K562 (cell line): ENCODE measurements around the gene MLF1. TPM values are rescaled to one million over a fixed set of nuclear protein-coding genes. Genes with fewer than 3 reads are reported as not detected.

Source experiments
- ATAC-seq: fragments of 200-7000 bp; cut with Tn5 transposase; 3 replicates; pipeline ENCODE4 v1.9.1; 2020; ENCODE audit warnings: moderate library complexity
- BruUV-seq: library from RNA; stranded (reverse); fragments of 400-500 nt; replicated peaks from 2 replicates; lab custom pipeline; 2021; lab: Mats Ljungman, UMichigan
- CTCF ChIA-PET: fragments of 300-600 bp; formaldehyde crosslinking; extraction: SDS; loops from one replicate; lab custom pipeline; 2021; ENCODE audit warnings: low intra/inter-chr PET ratio; lab: Yijun Ruan, JAX
- POLR2A ChIA-PET: fragments of 300-600, 350-650 bp; sonication (Branson Sonifier 250); formaldehyde crosslinking; extraction: SDS; loops from one replicate; lab custom pipeline; 2021; ENCODE audit warnings: antibody characterized with exemption, inconsistent platforms; lab: Yijun Ruan, JAX
- DNase-seq, 4 experiments: peaks; one replicate each; pipeline versions ENCODE4 v3.0.0 to v3.0.0-alpha.2; 2011 to 2018; ENCODE audit warnings: low spot score in 3 of 4, mixed read lengths in 3 of 4; ENCODE audit errors: extremely low read depth in 1 of 4
- FAIRE-seq: peaks from 2 replicates; lab custom pipeline; 2011; peaks lifted over from hg19 to GRCh38; lab: Jason Lieb, UNC
- H2AFZ ChIP-seq: 2 replicates; pipeline ENCODE4 v1.6.0; 2011; ENCODE audit warnings: low read depth, low read length, control low read depth, inconsistent platforms
- H3K27ac ChIP-seq: fragments of 200-600 bp; 3 replicates; pipeline ENCODE4 v1.8.0; 2011; ENCODE audit warnings: low read depth, mild to moderate bottlenecking, control low read depth, inconsistent platforms, low read length, moderate library complexity, mixed read lengths; ENCODE audit errors: extremely low read depth
- H3K27me3 ChIP-seq, 2 experiments: fragments of 300-600 bp in 1 of 2; 2 replicates in 1 of 2; 3 replicates in 1 of 2; pipeline versions ENCODE4 v1.6.0 to v1.8.0; 2011; ENCODE audit warnings: inconsistent platforms in 2 of 2, low read length in 2 of 2, mild to moderate bottlenecking in 1 of 2, mixed read lengths in 1 of 2, moderate library complexity in 1 of 2; ENCODE audit not compliant: control insufficient read depth in 2 of 2, insufficient read depth in 2 of 2
- H3K36me3 ChIP-seq: fragments of 300-600 bp; 3 replicates; pipeline ENCODE4 v1.8.0; 2011; ENCODE audit warnings: mild to moderate bottlenecking, low read length, inconsistent platforms; ENCODE audit not compliant: control insufficient read depth, insufficient read depth
- H3K4me1 ChIP-seq, 2 experiments: fragments of 200-600 bp in 1 of 2; replicated peaks in 1 of 2; 2 replicates in 1 of 2; 3 replicates in 1 of 2; pipeline versions ENCODE4 v1.5.1 to v1.8.0; 2011; ENCODE audit warnings: inconsistent platforms in 2 of 2, low read length in 2 of 2, mild to moderate bottlenecking in 1 of 2, mixed read lengths in 1 of 2, moderate library complexity in 1 of 2; ENCODE audit not compliant: control insufficient read depth in 2 of 2, insufficient read depth in 2 of 2
- H3K4me2 ChIP-seq: 2 replicates; pipeline ENCODE4 v1.6.1; 2011; ENCODE audit warnings: low read length, control low read depth, inconsistent platforms, mixed read lengths; ENCODE audit not compliant: insufficient read depth
- H3K4me3 ChIP-seq: fragments of 200-600 bp; sonication (generic), shearing (Covaris generic); 2 replicates; pipeline ENCODE4 v1.5.1; 2016; ENCODE audit warnings: control low read depth, inconsistent platforms
- H3K79me2 ChIP-seq: fragments of 200-600 bp; 3 replicates; pipeline ENCODE4 v1.8.0; 2011; ENCODE audit warnings: low read length, inconsistent platforms; ENCODE audit not compliant: control insufficient read depth, insufficient read depth
- H3K9ac ChIP-seq, 2 experiments: 2 replicates each; pipeline versions ENCODE4 v1.6.0 to v1.6.1; 2011; ENCODE audit warnings: low read depth in 2 of 2, low read length in 2 of 2, control low read depth in 1 of 2, inconsistent platforms in 1 of 2, mild to moderate bottlenecking in 1 of 2, mixed read lengths in 1 of 2; ENCODE audit not compliant: insufficient read depth in 1 of 2
- H3K9me1 ChIP-seq: one replicate; pipeline ENCODE4 v1.6.0; 2011; ENCODE audit warnings: inconsistent platforms, mild to moderate bottlenecking, low read length, moderate library complexity; ENCODE audit not compliant: control insufficient read depth, insufficient read depth
- H3K9me3 ChIP-seq: replicated peaks from 2 replicates; pipeline ENCODE4 v1.5.1; 2011; ENCODE audit warnings: low read depth, low read length, inconsistent platforms; ENCODE audit not compliant: control insufficient read depth, insufficient read depth
- H4K20me1 ChIP-seq: replicated peaks from 2 replicates; pipeline ENCODE4 v1.6.1; 2011; ENCODE audit warnings: low read length, inconsistent platforms, mixed read lengths; ENCODE audit not compliant: control insufficient read depth, insufficient read depth
- FOXK2 ChIP-seq, 2 experiments: fragments of 450-650 bp; IDR thresholded peaks in 1 of 2; conservative IDR thresholded peaks in 1 of 2; 2 replicates each; pipeline ENCODE4 v1.6.1; 2016; ENCODE audit warnings: low read depth in 2 of 2, mild to moderate bottlenecking in 1 of 2
- MEIS2 ChIP-seq: fragments of 450-650 bp; IDR thresholded peaks from 2 replicates; pipeline ENCODE4 v1.6.1; 2014; ENCODE audit warnings: mild to moderate bottlenecking; ENCODE audit not compliant: partially characterized antibody
- NELFE ChIP-seq: IDR thresholded peaks from 2 replicates; pipeline ENCODE4 v1.6.1; 2011; ENCODE audit warnings: mild to moderate bottlenecking; ENCODE audit not compliant: insufficient read depth, insufficient read length
- RERE ChIP-seq: sonication (generic); formaldehyde crosslinking; IDR thresholded peaks from 2 replicates; pipeline ENCODE4 v1.8.0; 2023; ENCODE audit warnings: missing genetic modification reagents, mild to moderate bottlenecking, borderline replicate concordance
- TBL1XR1 ChIP-seq, 2 experiments: IDR thresholded peaks; 2 replicates each; pipeline ENCODE4 v1.6.1; 2012; ENCODE audit warnings: improper control_type of control experiment in 2 of 2, low read length in 2 of 2, mild to moderate bottlenecking in 1 of 2
- ZFP36 ChIP-seq: fragments of 150-350 bp; IDR thresholded peaks from 2 replicates; pipeline ENCODE4 v1.6.1; 2018; ENCODE audit warnings: low read length, low read depth; ENCODE audit not compliant: partially characterized antibody
- ZNF121 ChIP-seq: sonication (generic); formaldehyde crosslinking; conservative IDR thresholded peaks from 2 replicates; pipeline ENCODE4 v1.8.0; 2022; ENCODE audit warnings: missing genetic modification reagents
- ZNF695 ChIP-seq: fragments of 450-650 bp; formaldehyde crosslinking; IDR thresholded peaks from 2 replicates; pipeline ENCODE4 v1.4.0; 2020; ENCODE audit warnings: mild to moderate bottlenecking, moderate library complexity
- WGBS: fragments of 100-300 bp; shearing (Covaris generic); methylation state at CpG from one replicate; pipeline ENCODE4 v1.1.6; 2016; ENCODE audit warnings: low coverage, mixed read lengths; ENCODE audit not compliant: insufficient coverage; ENCODE audit errors: missing lambda C conversion rate; 5-methylcytosine and 5-hydroxymethylcytosine counted together
- in situ Hi-C: fragments of 300-500 bp; cut with MboI; formaldehyde crosslinking; loops from 4 replicates; pipeline ENCODE4 v1.15.0; 2018; ENCODE audit warnings: inconsistent platforms, mixed read lengths
- intact Hi-C: fragments of 100-400 bp; cut with micrococcal nuclease; formaldehyde crosslinking; loops from 2 replicates; pipeline ENCODE4 v1.14.2; 2022
- polyA plus RNA-seq, 8 experiments: library from polyadenylated mRNA; depleted of rRNA in 4 of 8; stranded (reverse) in 5 of 8; unstranded in 3 of 8; fragments of >200 nt; fragmentation: Nextera tagmentation in 2 of 8; fragmentation: Illumina TruSeq in 1 of 8; extraction: Ambion mirVana in 2 of 8; extraction: Trizol in 1 of 8; gene quantifications; 2 replicates each; pipeline versions ENCODE4 v1.2.1 to v1.2.3, GENCODE V29; 2011 to 2014; ENCODE audit warnings: inconsistent platforms in 1 of 8, missing spikeins in 1 of 8
- total RNA-seq, 7 experiments: library from RNA; depleted of rRNA in 6 of 7; stranded (reverse); fragments of >200 nt in 6 of 7; fragmentation: Illumina TruSeq in 2 of 7; extraction: Trizol in 2 of 7; gene quantifications; 2 replicates each; pipeline versions ENCODE4 v1.2.1 to v1.2.3, GENCODE V29; 2011 to 2021; ENCODE audit warnings: low replicate concordance in 1 of 7

Gene MLF1
- total and polyA plus RNA-seq, 9 of the 15 experiments (the other 6 are each of a cell fraction or from before 2014, with no cell fraction given) = 20.4 to 71.0 (median 27.1) TPM

GRCh38 chr3:158552124-158552523 lies 18.9 kb upstream of the MLF1 start (continued):
- TF ChIP-seq MEIS2 = no peak
- TF ChIP-seq ZNF695 (CRISPR knock-in tag) = no peak

GRCh38 chr3:158559504-158559903 lies 11.5 kb upstream of the MLF1 start:
- Histone ChIP-seq H3K9me1 (no peaks in the 10 kb centered on the region), H3K4me1 (no peaks in the 10 kb centered on the region; a peak in 1 of 5 replicates), H3K27me3 (no peaks in the 10 kb centered on the region), H2AFZ (peak overlapping the region; percentile 12; the same call in 1 of the 2 replicates), H3K9me3 (0 out of 2 replicates have a peak, but pooled peaks cover 3% of the 10 kb centered on the region), H3K27ac (no peak overlapping the region), H3K9ac (no peak overlapping the region), H3K79me2 (no peaks in the 10 kb centered on the region), H3K4me3 (no peak overlapping the region), H3K4me2 (no peak overlapping the region), H3K36me3 (no peaks in the 10 kb centered on the region), H4K20me1 (no peaks in the 10 kb centered on the region)
- intact Hi-C loops (no loop called here), in situ Hi-C loops (loop anchor here (10.0 kb wide), 1 partner anchor 235 kb away; no protein-coding TSS in a partner anchor)
- no peak for TF ChIP-seq NELFE
- TF ChIP-seq ZFP36 = peak; percentile 38
- ATAC-seq (no peak), FAIRE-seq (no peak), DNase-seq (no peak)
- 33% methylated on average over 4 of the region's 4 CpGs for WGBS
- BruUV-seq = no TSS peak
- CTCF ChIA-PET = no interaction called here
- POLR2A ChIA-PET = no interaction called here

GRCh38 chr3:158560979-158561378 lies 10.0 kb upstream of the MLF1 start:
- ChIA-PET POLR2A (no interaction called here), CTCF (no interaction called here)
- intact Hi-C loops (no loop called here), in situ Hi-C loops (no loop called here)
- Histone ChIP-seq H3K27ac (no peak overlapping the region), H2AFZ (no peak overlapping the region), H3K9ac (no peak overlapping the region), H4K20me1 (no peaks in the 10 kb centered on the region), H3K4me3 (no peak overlapping the region), H3K4me2 (no peak overlapping the region), H3K36me3 (no peaks in the 10 kb centered on the region), H3K27me3 (no peaks in the 10 kb centered on the region), H3K79me2 (no peaks in the 10 kb centered on the region), H3K9me3 (0 out of 2 replicates have a peak, but pooled peaks cover 3% of the 10 kb centered on the region), H3K4me1 (no peaks in the 10 kb centered on the region; a peak in 1 of 5 replicates), H3K9me1 (no peaks in the 10 kb centered on the region)
- no TSS peak for BruUV-seq
- DNase-seq = no peak
- no peak for ATAC-seq
- FAIRE-seq = no peak
- 68% methylated on average over 1 of the region's 1 CpG for WGBS
- no peak for TF ChIP-seq TBL1XR1 (IDR thresholded peaks at IDR 0.05; ENCODE audit: low read length in 2 of 2)
- no peak for TF ChIP-seq ZNF121 (CRISPR knock-in tag)
- TF ChIP-seq RERE (CRISPR knock-in tag) = no peak
- TF ChIP-seq FOXK2 (conservative IDR thresholded peaks at IDR 0.05 in 1 of 2, IDR thresholded peaks at IDR 0.05 in 1 of 2; ENCODE audit: low read depth in 2 of 2) = no peak
